ENCODE data around the gene ZC3HAV1. TPM values are rescaled to one million over a fixed set of nuclear protein-coding genes. Genes with fewer than 3 reads are reported as not detected.

The ZC3HAV1 gene
- total and polyA plus RNA-seq, 10 of the 15 experiments (the other 5 are each of a cell fraction or from before 2014, with no cell fraction given): 18.5 to 55.3 (median 44.7) TPM

GRCh38 chr7:139047970-139048369 is 61.5 kb downstream of the ZC3HAV1 start:
- WGBS (ENCODE audit: insufficient coverage, insufficient replicate concordance, low lambda C conversion rate, missing lambda C conversion rate): 46% methylated on average over 3 of the region's 3 CpGs
- Histone ChIP-seq H2AFZ (ENCODE audit: control insufficient read depth, low read depth, low read length) (no peak overlapping the region), H3K36me3 (ENCODE audit: control insufficient read depth in 2 of 2, insufficient read depth in 2 of 2, low read length in 1 of 2) (peaks cover 9 to 28% of the 10 kb centered on the region in 2 experiments), H3K27me3 (replicated peaks in 1 of 2; ENCODE audit: control insufficient read depth in 2 of 2, insufficient read depth in 2 of 2, low read length in 1 of 2) (no peaks in the 10 kb centered on the region), H3K4me3 (no peak overlapping the region), H3K4me2 (ENCODE audit: control insufficient read depth, insufficient read depth) (no peak overlapping the region), H3K27ac (ENCODE audit: control insufficient read depth, insufficient read depth) (no peak overlapping the region), H3K9me3 (replicated peaks; ENCODE audit: control insufficient read depth, insufficient read depth, low read length) (no peaks in the 10 kb centered on the region), H4K20me1 (ENCODE audit: control insufficient read depth, insufficient read depth) (no peaks in the 10 kb centered on the region), H3K79me2 (ENCODE audit: control insufficient read depth, insufficient read depth, low read length) (no peaks in the 10 kb centered on the region), H3K4me1 (ENCODE audit: control insufficient read depth, insufficient read depth, low read length) (peaks cover 4% of the 10 kb centered on the region; the same call in 1 of the 2 replicates), H3K9ac (ENCODE audit: control insufficient read depth, insufficient read depth, low read length) (no peak overlapping the region)
- SMC1A ChIA-PET (ENCODE audit: uncharacterized antibody, unreplicated experiment): interaction anchor here (2.1 kb wide), 1 partner anchor 13 kb away, joined by 5 read pairs; no protein-coding TSS in a partner anchor
- peak; percentile 35 for TF ChIP-seq BCL3 (IDR thresholded peaks at IDR 0.05; ENCODE audit: borderline replicate concordance, insufficient read depth, low read depth, low read length, poor library complexity, severe bottlenecking)
- TF ChIP-seq ATF2 (IDR thresholded peaks at IDR 0.05; ENCODE audit: low read length): no peak
- POLR2A ChIA-PET: no interaction called here
- intact Hi-C loops (cut with micrococcal nuclease; ENCODE audit: unreplicated experiment): no loop called here
- in situ Hi-C loops (cut with MboI): no loop called here
- FAIRE-seq: no peak
- RAD21 ChIA-PET (ENCODE audit: unreplicated experiment): no interaction called here
- no peak for ATAC-seq
- no peak for DNase-seq (ENCODE audit: low read depth, low spot score)
- no TSS peak for BruUV-seq (replicated peaks)
- CTCF ChIA-PET: interaction anchor here (1.9 kb wide), 1 partner anchor 27 kb away, joined by 5 read pairs; no protein-coding TSS in a partner anchor

- DNase-seq (ENCODE audit: low read depth, low spot score) (no peak), ATAC-seq (no peak), FAIRE-seq (no peak)
- Histone ChIP-seq H3K79me2 (ENCODE audit: control insufficient read depth, insufficient read depth, low read length) (no peaks in the 10 kb centered on the region), H2AFZ (ENCODE audit: control insufficient read depth, low read depth, low read length) (no peak overlapping the region), H3K36me3 (ENCODE audit: control insufficient read depth in 2 of 2, insufficient read depth in 2 of 2, low read length in 1 of 2) (peaks cover 6 to 20% of the 10 kb centered on the region in 2 experiments; a peak in 3 of 4 replicates), H3K4me3 (no peak overlapping the region), H3K27me3 (replicated peaks in 1 of 2; ENCODE audit: control insufficient read depth in 2 of 2, insufficient read depth in 2 of 2, low read length in 1 of 2) (no peaks in the 10 kb centered on the region), H3K27ac (ENCODE audit: control insufficient read depth, insufficient read depth) (no peak overlapping the region), H3K9ac (ENCODE audit: control insufficient read depth, insufficient read depth, low read length) (no peak overlapping the region), H3K9me3 (replicated peaks; ENCODE audit: control insufficient read depth, insufficient read depth, low read length) (no peaks in the 10 kb centered on the region), H4K20me1 (ENCODE audit: control insufficient read depth, insufficient read depth) (no peaks in the 10 kb centered on the region), H3K4me2 (ENCODE audit: control insufficient read depth, insufficient read depth) (no peak overlapping the region), H3K4me1 (ENCODE audit: control insufficient read depth, insufficient read depth, low read length) (peaks cover 4% of the 10 kb centered on the region; the same call in 1 of the 2 replicates)
- TF ChIP-seq NRF1 (conservative IDR thresholded peaks at IDR 0.05; ENCODE audit: low read depth, low read length) (no peak), NR2C1 (IDR thresholded peaks at IDR 0.05) (no peak), IRF3 (IDR thresholded peaks at IDR 0.05) (no peak), TBL1XR1 (IDR thresholded peaks at IDR 0.05; ENCODE audit: low read depth, low read length) (no peak), HDAC6 (IDR thresholded peaks at IDR 0.05; ENCODE audit: unreplicated experiment) (no peak), RB1 (IDR thresholded peaks at IDR 0.05; ENCODE audit: borderline replicate concordance) (no peak)
- TF ChIP-seq, protein P1, sequence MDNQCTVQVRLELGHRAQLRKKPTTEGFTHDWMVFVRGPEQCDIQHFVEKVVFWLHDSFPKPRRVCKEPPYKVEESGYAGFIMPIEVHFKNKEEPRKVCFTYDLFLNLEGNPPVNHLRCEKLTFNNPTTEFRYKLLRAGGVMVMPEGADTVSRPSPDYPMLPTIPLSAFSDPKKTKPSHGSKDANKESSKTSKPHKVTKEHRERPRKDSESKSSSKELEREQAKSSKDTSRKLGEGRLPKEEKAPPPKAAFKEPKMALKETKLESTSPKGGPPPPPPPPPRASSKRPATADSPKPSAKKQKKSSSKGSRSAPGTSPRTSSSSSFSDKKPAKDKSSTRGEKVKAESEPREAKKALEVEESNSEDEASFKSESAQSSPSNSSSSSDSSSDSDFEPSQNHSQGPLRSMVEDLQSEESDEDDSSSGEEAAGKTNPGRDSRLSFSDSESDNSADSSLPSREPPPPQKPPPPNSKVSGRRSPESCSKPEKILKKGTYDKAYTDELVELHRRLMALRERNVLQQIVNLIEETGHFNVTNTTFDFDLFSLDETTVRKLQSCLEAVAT (IDR thresholded peaks at IDR 0.05): no peak
- intact Hi-C loops (cut with micrococcal nuclease; ENCODE audit: unreplicated experiment) (no loop called here), in situ Hi-C loops (cut with MboI) (no loop called here)
- ChIA-PET RAD21 (ENCODE audit: unreplicated experiment) (interaction anchor here (0.6 kb wide), 1 partner anchor 26 kb away, joined by 4 read pairs; no protein-coding TSS in a partner anchor), POLR2A (interaction anchor here (0.6 kb wide), 1 partner anchor 16 kb away, joined by 6 read pairs; no protein-coding TSS in a partner anchor), CTCF (interaction anchor here (1.9 kb wide), 1 partner anchor 29 kb away, joined by 5 read pairs; no protein-coding TSS in a partner anchor), SMC1A (ENCODE audit: uncharacterized antibody, unreplicated experiment) (interaction anchor here (0.7 to 1.7 kb wide), 3 partner anchors 9 to 29 kb away, joined by 3 to 4 read pairs (median 4); no protein-coding TSS in a partner anchor)
- BruUV-seq (replicated peaks): no TSS peak
- 99% methylated on average over 6 of the region's 6 CpGs for WGBS (ENCODE audit: insufficient coverage, insufficient replicate concordance, low lambda C conversion rate, missing lambda C conversion rate)
Observed at GRCh38 chr7:139046143-139046542, 63.4 kb downstream of the ZC3HAV1 start.

Data from GM12878 (cell line).